A673 (cell line): ENCODE data around the gene VSIR. TPM values are rescaled to one million over a fixed set of nuclear protein-coding genes. Genes with fewer than 3 reads are reported as not detected.

Experiments
- BruUV-seq: library from RNA; stranded (reverse); fragments of 400-500 nt; replicated peaks from 2 replicates; lab custom pipeline; 2021; lab: Mats Ljungman, UMichigan
- CTCF ChIA-PET: fragments of 300-600 bp; sonication (Branson Sonifier 250); formaldehyde crosslinking; loops from one replicate; lab custom pipeline; 2022; ENCODE audit warnings: antibody characterized with exemption; lab: Charles Lee
- POLR2A ChIA-PET: fragments of 300-600 bp; sonication (Branson Sonifier 250); formaldehyde crosslinking; loops from one replicate; lab custom pipeline; 2022; ENCODE audit warnings: antibody characterized with exemption; ENCODE audit not compliant: low non-redundant PET; lab: Charles Lee
- DNase-seq: peaks from one replicate; pipeline ENCODE4 v3.0.0-alpha.2; 2015; ENCODE audit warnings: low spot score
- H3K27ac ChIP-seq: fragments of 200-600 bp; sonication (generic); 2 replicates; pipeline ENCODE4 v1.5.1; 2016; ENCODE audit warnings: mixed run types, low read depth, mild to moderate bottlenecking, mixed read lengths, antibody characterized with exemption, low read length; ENCODE audit not compliant: poor library complexity, severe bottlenecking
- H3K27me3 ChIP-seq: fragments of 200-600 bp; sonication (generic); replicated peaks from 2 replicates; pipeline ENCODE4 v1.6.1; 2017; ENCODE audit warnings: mixed run types, low read depth, mild to moderate bottlenecking, mixed read lengths, antibody characterized with exemption, low read length; ENCODE audit not compliant: insufficient read depth, poor library complexity
- H3K36me3 ChIP-seq: fragments of 200-600 bp; sonication (generic); 2 replicates; pipeline ENCODE4 v1.6.1; 2016; ENCODE audit warnings: mixed run types, mild to moderate bottlenecking, mixed read lengths, antibody characterized with exemption, low read length; ENCODE audit not compliant: insufficient read depth, poor library complexity, severe bottlenecking
- H3K4me1 ChIP-seq: fragments of 200-600 bp; sonication (generic); 2 replicates; pipeline ENCODE4 v1.6.1; 2017; ENCODE audit warnings: mixed run types, mild to moderate bottlenecking, mixed read lengths, antibody characterized with exemption, low read length; ENCODE audit not compliant: insufficient read depth, poor library complexity, severe bottlenecking
- H3K4me3 ChIP-seq: fragments of 200-600 bp; sonication (generic); 2 replicates; pipeline ENCODE4 v1.5.1; 2016; ENCODE audit warnings: low read depth, mixed run types, mild to moderate bottlenecking, mixed read lengths, low read length; ENCODE audit not compliant: poor library complexity, severe bottlenecking
- H3K9me3 ChIP-seq: fragments of 200-600 bp; sonication (generic); 2 replicates; pipeline ENCODE4 v1.6.1; 2016; ENCODE audit warnings: mixed run types, low read depth, mild to moderate bottlenecking, mixed read lengths, antibody characterized with exemption, low read length; ENCODE audit not compliant: poor library complexity, severe bottlenecking
- CTCF ChIP-seq: fragments of 300-800, 200-600 bp; sonication (generic); conservative IDR thresholded peaks from 2 replicates; pipeline ENCODE4 v1.5.1; 2017; ENCODE audit warnings: low read depth, mild to moderate bottlenecking, antibody characterized with exemption, low read length, moderate library complexity, mixed read lengths
- EZH2 ChIP-seq: fragments of 200-600 bp; sonication (generic); IDR thresholded peaks from 2 replicates; pipeline ENCODE4 v1.6.1; 2017; ENCODE audit warnings: borderline replicate concordance, low read depth, mild to moderate bottlenecking, mixed read lengths, antibody characterized with exemption, low read length; ENCODE audit not compliant: poor library complexity, severe bottlenecking
- intact Hi-C: fragments of 100-400 bp; cut with micrococcal nuclease; formaldehyde crosslinking; loops from one replicate; pipeline ENCODE4 v1.10.0; 2022; ENCODE audit not compliant: unreplicated experiment
- total RNA-seq: library from RNA; stranded (reverse); gene quantifications from 2 replicates; pipeline ENCODE4 v1.2.3, GENCODE V29; 2021

VSIR gene
- total RNA-seq, 1 experiment from 2014 or later: not detected

DNA sequence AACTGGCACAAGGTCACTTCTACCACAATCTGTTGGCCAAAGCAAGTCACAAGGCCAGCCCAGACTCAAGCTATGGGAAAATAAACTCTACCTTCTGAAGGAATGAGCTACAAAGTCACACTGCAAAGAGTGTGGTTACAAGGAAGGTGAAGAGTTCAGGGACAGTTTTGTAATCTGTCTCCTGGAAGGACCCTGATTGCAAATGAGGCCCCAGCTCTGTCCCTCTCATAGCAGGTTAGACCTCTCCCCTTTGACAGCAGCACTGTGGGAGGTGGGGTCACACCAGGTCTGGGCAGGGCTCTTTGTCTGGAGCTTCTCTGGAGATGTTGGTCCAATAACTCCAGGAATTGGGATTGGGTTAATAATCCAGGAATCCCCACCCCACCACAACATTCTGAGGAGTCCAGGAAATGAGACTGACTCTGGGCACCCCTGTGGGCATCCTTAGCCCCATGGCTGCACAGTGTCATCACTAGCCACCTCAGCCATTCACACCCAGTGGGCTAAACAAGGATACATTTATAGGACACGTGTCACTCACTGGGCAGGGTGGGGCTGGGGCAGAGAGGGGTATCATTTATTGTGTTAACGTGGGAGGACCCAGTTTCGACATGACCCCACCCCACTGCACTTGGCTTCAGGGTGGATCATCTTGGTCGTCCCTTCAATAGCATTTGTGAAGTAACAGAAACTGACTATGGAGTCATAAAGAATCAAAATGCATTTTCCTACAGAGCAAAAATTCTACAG, 30.1 kb downstream of the VSIR start:
- CTCF ChIA-PET: no interaction called here
- TF ChIP-seq CTCF (no peak), EZH2 (no peak)

DNA sequence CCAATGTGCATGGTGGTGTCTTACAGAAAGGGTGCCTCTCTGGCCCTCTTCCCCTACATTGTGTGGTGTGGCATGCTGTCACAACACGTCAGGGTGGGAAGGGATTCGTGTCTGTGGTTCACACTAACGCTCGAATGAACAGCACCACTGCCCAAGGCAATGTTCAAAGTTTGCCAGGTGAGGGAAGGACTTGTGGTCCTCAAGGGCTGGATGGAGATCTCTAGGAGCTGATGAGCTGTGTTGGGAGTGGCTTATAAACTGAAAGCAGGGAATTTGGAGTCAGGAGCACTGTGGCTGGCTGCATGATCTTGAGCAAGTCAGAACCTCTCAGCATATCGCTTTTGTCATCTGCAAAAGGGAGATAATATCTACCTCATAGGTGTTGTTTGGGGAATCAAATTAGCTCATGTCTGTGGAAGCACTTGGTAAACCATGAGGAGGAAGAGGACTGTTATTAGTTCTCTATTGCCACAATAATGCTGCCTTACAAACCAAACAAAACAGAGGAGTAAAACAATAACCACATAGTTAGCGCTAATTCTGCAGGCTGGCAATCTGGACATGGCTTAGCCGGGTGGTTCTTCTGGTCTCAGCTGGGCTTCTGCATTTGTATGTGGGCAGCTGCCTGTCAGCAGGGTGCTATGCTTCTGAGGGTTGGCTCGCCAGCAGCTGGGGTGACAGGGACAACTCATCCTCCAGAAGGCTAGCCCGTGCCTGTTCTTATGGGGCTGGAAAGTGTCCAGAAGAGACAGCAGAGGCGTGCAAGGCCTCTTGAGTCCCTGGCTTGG, 30.8 kb downstream of the VSIR start:
- Histone ChIP-seq H3K27me3 (no peaks in the 10 kb centered on the region), H3K27ac (no peak overlapping the region), H3K4me1 (no peaks in the 10 kb centered on the region), H3K36me3 (peaks cover 3% of the 10 kb centered on the region), H3K9me3 (no peaks in the 10 kb centered on the region), H3K4me3 (no peak overlapping the region)
- DNase-seq: no peak
- ChIA-PET POLR2A (no interaction called here), CTCF (no interaction called here)
- no TSS peak for BruUV-seq
- intact Hi-C loops: no loop called here
- TF ChIP-seq CTCF: no peak
- TF ChIP-seq EZH2: no peak

More for the DNA sequence above, 30.1 kb downstream of the VSIR start:
- DNase-seq: no peak
- Histone ChIP-seq H3K36me3 (peaks cover 3% of the 10 kb centered on the region), H3K27ac (no peak overlapping the region), H3K9me3 (no peaks in the 10 kb centered on the region), H3K27me3 (no peaks in the 10 kb centered on the region), H3K4me3 (no peak overlapping the region), H3K4me1 (no peaks in the 10 kb centered on the region)
- no TSS peak for BruUV-seq
- intact Hi-C loops: no loop called here
- POLR2A ChIA-PET: no interaction called here

GRCh38 chr10:71741671-71742070, 31.6 kb downstream of the VSIR start:
- Histone ChIP-seq H3K27me3 (no peaks in the 10 kb centered on the region), H3K9me3 (no peaks in the 10 kb centered on the region), H3K27ac (no peak overlapping the region), H3K4me3 (no peak overlapping the region), H3K36me3 (peaks cover 3% of the 10 kb centered on the region), H3K4me1 (no peaks in the 10 kb centered on the region)
- POLR2A ChIA-PET: no interaction called here
- CTCF ChIA-PET: no interaction called here
- TF ChIP-seq CTCF (no peak), EZH2 (no peak)
- DNase-seq: no peak
- intact Hi-C loops: no loop called here
- BruUV-seq: no TSS peak
